Bronchial epithelial cell (primary cell): ENCODE data around the gene THRB. TPM values are rescaled to one million over a fixed set of nuclear protein-coding genes. Genes with fewer than 3 reads are reported as not detected.

Experiments used
- DNase-seq: peaks from one replicate; pipeline ENCODE4 v3.0.0-alpha.2; 2010; ENCODE audit warnings: low read depth
- FAIRE-seq: peaks from 2 replicates; lab custom pipeline; 2011; peaks lifted over from hg19 to GRCh38; lab: Jason Lieb, UNC
- H3K27me3 ChIP-seq: 2 replicates; pipeline ENCODE4 v1.5.1; 2011; ENCODE audit warnings: low read length; ENCODE audit not compliant: control insufficient read depth, insufficient read depth
- H3K36me3 ChIP-seq: 2 replicates; pipeline ENCODE4 v1.5.1; 2011; ENCODE audit warnings: low read length; ENCODE audit not compliant: control insufficient read depth, insufficient read depth
- H3K4me3 ChIP-seq: 2 replicates; pipeline ENCODE4 v1.5.1; 2011; ENCODE audit warnings: mild to moderate bottlenecking, low read depth, low read length, control low read depth
- CTCF ChIP-seq: IDR thresholded peaks from 2 replicates; pipeline ENCODE4 v1.5.1; 2011; ENCODE audit warnings: mild to moderate bottlenecking, moderate library complexity, low read length, control low read depth, inconsistent platforms; ENCODE audit not compliant: insufficient read depth, severe bottlenecking
- total RNA-seq: library from RNA; depleted of rRNA; stranded (reverse); fragments of >200 nt; gene quantifications from 2 replicates; pipeline ENCODE4 v1.2.1, GENCODE V29; 2014

Gene THRB
- total RNA-seq, 1 donor from 2014 or later = 7.6 TPM

- FAIRE-seq = no peak
- Histone ChIP-seq H3K36me3 (no peaks in the 10 kb centered on the region), H3K27me3 (no peaks in the 10 kb centered on the region), H3K4me3 (no peak overlapping the region)
- DNase-seq = no peak
- TF ChIP-seq CTCF = no peak
These were observed 188.1 kb downstream of the THRB start for GRCh38 chr3:24306518-24306917.

- no peak for FAIRE-seq
- no peak for DNase-seq
These were observed 188.7 kb downstream of the THRB start for GRCh38 chr3:24305795-24306467.

GRCh38 chr3:24303057-24303754, 191.4 kb downstream of the THRB start:
- no peaks in the 10 kb centered on the region for H3K36me3 ChIP-seq
- TF ChIP-seq CTCF = no peak
- DNase-seq (no peak), FAIRE-seq (no peak)
- no peaks in the 10 kb centered on the region for H3K27me3 ChIP-seq
- no peak overlapping the region for H3K4me3 ChIP-seq

More at GRCh38 chr3:24305795-24306467, 188.7 kb downstream of the THRB start:
- H3K4me3 ChIP-seq = no peak overlapping the region
- no peak for TF ChIP-seq CTCF
- H3K36me3 ChIP-seq = no peaks in the 10 kb centered on the region
- no peaks in the 10 kb centered on the region for H3K27me3 ChIP-seq

- TF ChIP-seq CTCF = no peak
- H3K4me3 ChIP-seq = no peak overlapping the region
- H3K36me3 ChIP-seq = no peaks in the 10 kb centered on the region
- DNase-seq (no peak), FAIRE-seq (no peak)
- no peaks in the 10 kb centered on the region for H3K27me3 ChIP-seq
These were observed 192.3 kb downstream of the THRB start for GRCh38 chr3:24302396-24302795.

- Histone ChIP-seq H3K4me3 (no peak overlapping the region), H3K36me3 (no peaks in the 10 kb centered on the region), H3K27me3 (no peaks in the 10 kb centered on the region)
- TF ChIP-seq CTCF = no peak
- FAIRE-seq (no peak), DNase-seq (no peak)
These were observed 193.7 kb downstream of the THRB start for GRCh38 chr3:24300949-24301348.
